ENCODE results near the gene OR2S2. TPM values are rescaled to one million over a fixed set of nuclear protein-coding genes. Genes with fewer than 3 reads are reported as not detected.
A peak's percentile ranks its signal among the peaks of the same experiment; 100 is the strongest.
"Not testable (repeated sequence)": the region's sequence is repeated elsewhere in the genome, so short reads cannot be mapped to it uniquely, and the experiment has no call there.

The OR2S2 gene
- total RNA-seq, 1 experiment from 2014 or later: not detected

GRCh38 chr9:35933550-35934067 is 24.3 kb downstream of the OR2S2 start:
- no peak for DNase-seq (ENCODE audit: low read depth)

DNA sequence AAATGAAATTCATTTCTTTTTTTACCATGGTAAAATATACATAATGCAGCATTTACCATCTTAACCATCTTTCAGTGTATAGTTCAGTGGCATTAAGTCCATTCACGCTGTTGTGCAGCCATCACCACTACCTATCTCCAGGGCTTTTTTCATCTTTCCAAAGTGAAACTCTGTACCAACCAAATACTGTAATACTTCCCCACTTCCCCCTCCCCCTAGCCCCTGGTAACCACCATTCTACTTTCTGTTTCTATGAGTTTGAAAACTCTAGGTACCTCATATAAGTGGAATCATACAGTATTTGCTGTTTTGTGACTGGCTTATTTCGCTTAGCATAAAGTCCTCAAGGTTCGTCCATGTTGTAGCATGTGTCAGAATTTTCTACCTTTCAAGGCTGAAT is 25.2 kb downstream of the OR2S2 start:
- DNase-seq (ENCODE audit: low read depth): no peak

DNA sequence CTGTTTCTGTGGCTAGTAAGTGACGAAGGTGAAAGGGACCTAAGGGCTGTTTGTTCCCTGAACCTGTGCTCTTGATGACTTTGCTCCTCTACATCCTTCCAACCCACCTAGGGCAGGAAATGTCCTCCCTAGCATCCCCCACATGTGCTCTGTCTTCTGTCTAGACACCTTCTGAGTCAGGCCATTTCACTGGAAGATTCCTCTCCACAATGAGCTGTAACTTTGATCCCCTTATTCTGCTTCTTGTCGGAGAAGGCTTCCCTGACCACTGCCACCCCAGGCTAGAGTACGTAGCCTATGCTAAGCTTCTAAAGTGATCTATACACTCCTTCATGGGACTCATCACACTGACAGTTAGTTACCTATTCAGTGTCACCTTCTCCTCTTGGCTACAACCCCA is 27.0 kb downstream of the OR2S2 start:
- DNase-seq (ENCODE audit: low read depth): no peak

GRCh38 chr9:35930521-35930920 is 27.4 kb downstream of the OR2S2 start:
- no peak for DNase-seq (ENCODE audit: low read depth)

DNA sequence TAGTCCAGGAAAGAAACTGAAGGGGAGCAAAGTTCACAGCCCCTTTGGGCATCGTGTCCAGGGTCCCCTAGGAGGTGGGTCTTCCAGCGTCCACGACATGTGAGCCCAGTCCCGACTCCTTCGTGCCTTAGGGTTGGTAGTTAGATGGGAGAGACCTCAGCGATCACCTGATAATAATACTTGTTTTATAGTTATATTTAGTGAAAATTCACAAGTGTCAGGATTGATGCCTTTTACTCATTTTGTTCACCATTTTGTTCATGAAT is 28.6 kb downstream of the OR2S2 start:
- no peak for DNase-seq (ENCODE audit: low read depth)

GRCh38 chr9:35928591-35929452 is 29.1 kb downstream of the OR2S2 start:
- no peak for DNase-seq (ENCODE audit: low read depth)

- DNase-seq (ENCODE audit: low read depth): peak; percentile 98
Observed at GRCh38 chr9:35923927-35924763, 33.8 kb downstream of the OR2S2 start.

DNA sequence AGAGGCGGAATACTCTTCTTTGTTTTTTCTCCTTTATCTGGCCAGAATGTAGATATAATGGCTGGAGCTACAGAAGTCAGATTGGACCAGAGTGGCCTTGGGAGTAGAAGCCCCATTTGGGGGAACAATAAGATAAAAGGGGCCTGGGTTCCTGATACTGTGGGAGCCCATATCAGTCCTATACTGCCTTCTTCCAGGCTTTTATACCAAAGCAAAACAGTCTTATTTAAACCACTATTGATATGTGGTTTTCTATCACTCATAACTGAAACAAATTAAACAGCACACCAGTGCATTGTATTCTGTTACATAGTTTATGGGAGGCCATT is 34.4 kb downstream of the OR2S2 start:
- no peak for DNase-seq (ENCODE audit: low read depth)

- no peak for DNase-seq (ENCODE audit: low read depth)
Observed at GRCh38 chr9:35920051-35920620, 37.8 kb downstream of the OR2S2 start.

DNA sequence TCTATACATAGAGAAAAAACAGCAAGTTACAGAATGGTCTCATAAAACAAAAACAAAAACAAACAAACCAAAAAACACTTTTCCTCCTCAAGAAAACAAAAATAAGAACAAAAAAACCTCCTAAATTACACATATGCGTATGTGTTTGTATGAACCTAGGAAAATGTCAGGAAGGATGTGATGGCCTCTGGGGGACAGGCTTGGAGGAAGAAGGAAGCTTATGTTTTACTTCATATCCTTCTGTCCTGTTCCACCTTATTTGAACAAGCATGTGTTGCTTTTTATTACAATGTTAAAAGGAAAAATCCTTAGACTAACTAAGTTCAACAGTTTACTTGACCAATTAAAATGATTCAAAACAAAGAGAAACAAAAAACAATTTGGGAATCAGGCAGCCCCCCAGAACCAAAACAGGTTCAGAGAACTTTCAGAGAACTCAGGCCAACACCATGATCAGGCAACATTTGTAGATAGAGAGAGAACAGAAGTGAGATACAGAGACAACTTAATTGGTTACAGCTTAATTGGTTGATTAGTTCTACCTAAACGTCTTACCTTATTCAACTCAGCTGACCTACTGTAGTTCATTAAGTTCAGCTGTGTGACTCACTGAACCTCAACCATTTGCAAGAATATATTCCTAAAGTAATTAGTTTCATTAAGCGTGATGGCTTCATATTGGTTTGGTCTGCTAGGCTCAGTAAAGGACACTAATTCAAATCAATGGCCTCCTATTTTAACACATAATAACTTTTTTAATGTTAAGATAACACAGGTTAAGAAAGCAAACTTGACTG is 38.5 kb downstream of the OR2S2 start:
- no peak for DNase-seq (ENCODE audit: low read depth)

GRCh38 chr9:35918780-35919179 is 39.2 kb downstream of the OR2S2 start:
- DNase-seq (ENCODE audit: low read depth): no peak

DNA sequence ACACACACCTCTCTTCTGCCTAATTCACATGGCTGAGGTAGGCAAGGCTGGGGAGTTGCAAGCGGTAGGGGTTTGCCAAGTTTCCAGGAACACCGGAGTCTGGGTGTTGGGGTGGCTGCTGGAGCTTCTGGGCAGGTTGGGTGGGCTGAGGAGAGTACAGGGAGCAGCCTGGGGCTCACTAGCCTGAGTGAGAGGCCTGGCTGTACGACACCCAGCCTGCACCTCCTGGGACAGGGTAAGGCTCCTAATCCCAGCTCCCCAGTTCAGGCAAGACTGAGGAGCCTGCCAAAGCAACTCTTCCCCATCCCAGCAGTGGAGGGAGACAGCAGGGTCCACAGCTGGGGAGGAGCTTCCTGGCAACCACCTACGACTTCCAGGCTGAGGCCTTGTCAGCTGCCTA is 40.7 kb downstream of the OR2S2 start:
- no peak for DNase-seq (ENCODE audit: low read depth)

DNA sequence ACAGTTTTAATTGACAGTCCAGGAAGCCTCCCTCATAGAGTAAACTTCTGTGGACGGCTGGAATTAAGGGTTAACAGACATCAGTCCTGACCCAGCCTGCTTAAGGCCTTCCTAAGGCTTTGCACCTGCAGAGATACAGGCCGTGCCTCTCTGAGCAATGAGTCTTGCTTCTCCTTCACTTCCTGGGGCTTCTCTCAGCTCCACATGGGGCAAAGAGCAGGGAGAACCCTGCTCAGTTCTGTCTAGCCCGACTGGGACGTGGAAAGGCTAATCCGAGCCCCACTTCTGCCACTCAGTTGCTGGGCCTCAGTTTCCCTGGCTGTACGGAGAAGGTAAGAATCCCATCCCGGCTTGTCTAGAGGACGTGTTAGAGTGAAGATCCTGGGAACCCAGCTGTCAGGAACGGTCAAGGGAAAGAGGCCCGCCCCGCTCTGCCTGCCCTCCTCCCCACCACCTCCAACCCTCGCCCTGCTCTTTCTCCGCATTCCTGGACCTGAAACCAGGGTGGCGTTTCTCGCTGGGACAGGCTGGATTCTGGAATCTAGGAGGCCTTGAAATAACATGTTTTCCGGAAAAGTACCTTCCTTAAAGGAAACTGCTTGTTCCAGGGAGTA is 42.2 kb downstream of the OR2S2 start:
- DNase-seq (ENCODE audit: low read depth): no peak

DNA sequence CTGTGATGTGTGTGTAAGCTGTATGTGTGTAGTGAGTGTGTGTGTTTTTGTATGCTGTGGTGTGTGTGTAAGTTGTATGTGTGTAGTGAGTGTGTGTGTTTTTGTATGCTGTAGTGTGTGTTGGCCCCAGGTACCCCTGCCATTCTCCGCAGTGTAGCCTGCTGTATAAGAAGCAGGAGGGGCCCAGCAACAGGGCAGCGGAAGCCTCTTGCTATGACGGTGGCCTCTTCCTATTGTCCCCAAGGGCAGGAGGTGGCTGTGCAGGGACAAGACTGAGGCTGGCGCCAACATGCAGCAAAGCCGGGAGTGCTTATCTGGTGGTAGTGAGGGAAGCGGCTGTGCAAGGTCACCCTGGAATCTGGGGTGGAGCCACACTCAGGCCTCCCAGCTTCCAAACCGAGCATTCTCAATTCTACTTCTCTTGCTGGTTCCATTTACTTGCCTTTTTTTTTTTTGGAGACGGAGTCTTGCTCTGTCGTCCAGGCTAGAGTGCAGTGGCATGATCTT is 43.6 kb downstream of the OR2S2 start:
- DNase-seq (ENCODE audit: low read depth): peak; percentile 83

GRCh38 chr9:35913429-35913828 is 44.5 kb downstream of the OR2S2 start:
- not testable (repeated sequence) for DNase-seq (ENCODE audit: low read depth)

DNA sequence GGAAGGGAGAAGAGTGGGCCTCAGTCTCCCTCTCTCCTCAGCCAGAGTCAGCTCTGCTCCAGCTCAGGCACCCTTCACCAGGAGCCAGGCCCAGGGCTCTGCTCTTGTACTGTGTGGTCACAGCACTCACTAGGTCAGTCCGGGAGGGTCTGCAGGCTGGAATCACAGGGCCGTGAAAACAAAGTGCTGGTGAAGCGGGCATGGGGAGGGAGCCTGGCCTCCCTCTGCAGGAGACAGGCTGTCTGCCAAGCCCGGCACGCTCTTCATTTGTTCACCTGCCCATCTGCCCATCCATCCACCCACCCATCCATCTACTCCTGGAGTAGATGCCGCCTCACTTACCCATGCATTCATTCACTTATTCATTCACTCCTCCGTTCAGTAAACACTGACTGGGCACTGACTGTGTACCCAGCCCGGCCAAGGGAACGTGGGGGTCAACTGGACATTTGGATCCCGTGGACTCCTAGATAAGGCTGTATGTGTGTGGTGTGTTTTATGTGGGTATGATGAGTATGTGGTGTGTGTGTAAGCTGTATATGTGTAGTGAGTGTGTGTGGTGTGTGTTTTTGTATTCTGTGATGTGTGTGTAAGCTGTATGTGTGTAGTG is 45.1 kb downstream of the OR2S2 start:
- DNase-seq (ENCODE audit: low read depth): no peak

- no peak for DNase-seq (ENCODE audit: low read depth)
Observed at GRCh38 chr9:35911690-35912089, 46.3 kb downstream of the OR2S2 start.

DNA sequence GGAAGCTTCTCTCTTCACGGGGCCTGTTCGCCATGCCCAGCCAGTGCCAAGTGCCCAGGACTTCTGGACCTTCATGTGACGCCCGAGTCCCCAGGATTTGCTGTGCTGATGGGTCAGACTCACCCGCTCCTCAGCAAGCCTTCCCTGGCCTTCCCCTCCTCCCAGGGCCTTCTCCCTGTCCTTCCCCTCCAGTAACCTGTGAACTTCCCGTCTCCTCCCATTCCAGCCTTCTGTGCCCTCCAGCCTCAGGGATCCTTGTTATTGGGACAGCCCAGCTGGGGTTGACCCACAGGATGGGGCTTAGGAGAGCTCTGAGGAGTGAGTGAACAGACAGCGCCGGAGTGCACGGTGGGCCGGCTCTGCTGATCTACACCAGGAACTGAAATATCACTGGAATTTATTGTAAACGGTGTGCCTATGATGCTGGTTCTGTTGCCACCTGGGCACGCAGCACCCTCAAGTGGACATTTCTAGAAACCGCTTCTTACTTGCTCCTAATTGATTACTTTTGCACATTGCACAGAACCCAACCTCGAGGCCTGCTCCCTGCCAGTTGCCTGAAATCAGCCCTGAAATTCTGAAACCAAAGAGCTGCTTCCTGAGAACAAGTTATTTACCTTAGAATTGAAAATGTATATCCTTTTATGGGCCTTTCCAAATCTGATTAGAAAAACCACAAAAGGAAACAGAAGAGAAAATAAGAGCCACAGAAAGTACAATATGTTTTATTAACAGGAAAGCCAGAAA is 47.2 kb downstream of the OR2S2 start:
- DNase-seq (ENCODE audit: low read depth): peak; percentile 82

GRCh38 chr9:35909687-35910612 is 48.0 kb downstream of the OR2S2 start:
- no peak for DNase-seq (ENCODE audit: low read depth)
